Measurements from ENCODE around the gene CCDC33.

Gene CCDC33

DNA sequence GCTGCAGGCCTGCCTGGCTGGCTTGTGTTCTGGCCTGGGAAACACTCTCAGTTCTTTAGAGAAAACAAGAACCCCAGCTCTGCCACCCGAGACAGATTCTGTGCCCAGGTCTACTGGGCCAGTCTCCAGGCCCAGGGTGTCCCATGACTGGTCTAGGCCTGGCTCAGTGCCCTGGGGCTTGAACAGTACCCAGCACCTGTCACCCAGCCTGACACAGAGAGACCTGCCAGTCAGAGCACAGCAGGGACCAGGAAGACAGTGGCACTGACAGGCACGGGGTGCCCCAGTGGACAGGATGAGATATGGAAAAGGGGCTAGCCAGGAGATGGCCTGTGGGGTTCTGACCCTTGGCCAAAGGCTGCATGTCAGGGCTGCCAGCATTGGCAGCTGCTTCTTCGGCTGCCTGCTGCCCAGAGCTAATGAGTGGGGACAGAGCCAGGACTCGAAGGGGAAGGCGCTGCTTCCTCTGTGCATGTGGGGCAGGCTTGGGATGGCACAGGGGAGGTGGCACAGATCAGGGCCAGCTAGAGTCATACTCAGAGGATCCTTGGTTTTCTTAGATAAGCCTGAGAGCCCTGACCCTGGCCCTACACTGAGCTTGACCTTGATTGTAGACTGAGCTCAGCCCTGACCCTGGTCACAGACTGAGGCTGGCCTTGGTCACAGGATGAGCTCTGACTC lies 15.1 kb downstream of the CCDC33 start:
- no peak for DNase-seq (ENCODE audit: low read depth)
- TF ChIP-seq, protein P1, sequence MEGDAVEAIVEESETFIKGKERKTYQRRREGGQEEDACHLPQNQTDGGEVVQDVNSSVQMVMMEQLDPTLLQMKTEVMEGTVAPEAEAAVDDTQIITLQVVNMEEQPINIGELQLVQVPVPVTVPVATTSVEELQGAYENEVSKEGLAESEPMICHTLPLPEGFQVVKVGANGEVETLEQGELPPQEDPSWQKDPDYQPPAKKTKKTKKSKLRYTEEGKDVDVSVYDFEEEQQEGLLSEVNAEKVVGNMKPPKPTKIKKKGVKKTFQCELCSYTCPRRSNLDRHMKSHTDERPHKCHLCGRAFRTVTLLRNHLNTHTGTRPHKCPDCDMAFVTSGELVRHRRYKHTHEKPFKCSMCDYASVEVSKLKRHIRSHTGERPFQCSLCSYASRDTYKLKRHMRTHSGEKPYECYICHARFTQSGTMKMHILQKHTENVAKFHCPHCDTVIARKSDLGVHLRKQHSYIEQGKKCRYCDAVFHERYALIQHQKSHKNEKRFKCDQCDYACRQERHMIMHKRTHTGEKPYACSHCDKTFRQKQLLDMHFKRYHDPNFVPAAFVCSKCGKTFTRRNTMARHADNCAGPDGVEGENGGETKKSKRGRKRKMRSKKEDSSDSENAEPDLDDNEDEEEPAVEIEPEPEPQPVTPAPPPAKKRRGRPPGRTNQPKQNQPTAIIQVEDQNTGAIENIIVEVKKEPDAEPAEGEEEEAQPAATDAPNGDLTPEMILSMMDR (conservative IDR thresholded peaks at IDR 0.05; ENCODE audit: low read depth, low read length) = no peak
- H3K4me3 ChIP-seq (ENCODE audit: low read depth, low read length) = no peak overlapping the region

DNA sequence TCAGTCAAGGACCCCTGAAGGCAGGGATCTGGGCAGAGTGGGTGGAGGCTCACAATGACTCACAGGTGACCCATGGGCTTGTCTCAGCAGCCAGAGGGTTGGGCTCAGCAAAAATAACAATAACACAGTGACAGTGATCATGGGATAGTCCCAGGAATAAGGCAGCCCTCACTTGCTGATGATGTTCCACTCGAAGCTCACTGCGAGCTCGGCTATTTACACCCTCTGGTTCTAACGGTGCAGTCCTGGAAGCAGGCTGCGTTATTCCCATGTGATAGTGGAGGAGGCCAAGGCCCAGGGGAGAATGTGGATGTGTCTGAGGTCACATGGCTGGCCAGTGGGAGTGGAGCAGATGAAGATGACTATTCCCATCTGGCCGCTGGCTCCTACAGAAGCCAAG lies 16.2 kb downstream of the CCDC33 start:
- no peak overlapping the region for H3K4me3 ChIP-seq (ENCODE audit: low read depth, low read length)
- peak; percentile 34 for DNase-seq (ENCODE audit: low read depth)
- TF ChIP-seq, protein P1 (conservative IDR thresholded peaks at IDR 0.05; ENCODE audit: low read depth, low read length) = no peak

DNA sequence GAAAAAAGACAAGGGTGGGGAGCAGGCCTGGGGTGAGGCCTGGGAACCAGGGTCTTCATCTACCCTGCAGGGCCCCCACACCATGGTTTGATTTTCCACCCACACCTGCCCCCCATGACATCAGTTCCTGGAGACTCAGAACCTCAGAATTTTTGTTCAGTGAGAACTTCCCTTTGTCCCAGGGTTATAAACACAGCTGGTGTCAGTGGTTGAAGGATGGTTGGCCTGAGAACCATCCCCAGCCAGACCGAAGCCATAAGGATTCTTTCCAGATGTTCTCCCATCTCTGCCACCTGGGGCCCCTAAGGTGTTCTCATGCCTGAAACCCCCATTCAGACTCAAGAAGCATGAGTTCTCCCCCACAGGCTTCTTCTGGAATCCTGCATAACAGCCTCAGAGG lies 16.6 kb downstream of the CCDC33 start:
- TF ChIP-seq, protein P1 (conservative IDR thresholded peaks at IDR 0.05; ENCODE audit: low read depth, low read length) = no peak
- DNase-seq (ENCODE audit: low read depth) = peak; percentile 18

DNA sequence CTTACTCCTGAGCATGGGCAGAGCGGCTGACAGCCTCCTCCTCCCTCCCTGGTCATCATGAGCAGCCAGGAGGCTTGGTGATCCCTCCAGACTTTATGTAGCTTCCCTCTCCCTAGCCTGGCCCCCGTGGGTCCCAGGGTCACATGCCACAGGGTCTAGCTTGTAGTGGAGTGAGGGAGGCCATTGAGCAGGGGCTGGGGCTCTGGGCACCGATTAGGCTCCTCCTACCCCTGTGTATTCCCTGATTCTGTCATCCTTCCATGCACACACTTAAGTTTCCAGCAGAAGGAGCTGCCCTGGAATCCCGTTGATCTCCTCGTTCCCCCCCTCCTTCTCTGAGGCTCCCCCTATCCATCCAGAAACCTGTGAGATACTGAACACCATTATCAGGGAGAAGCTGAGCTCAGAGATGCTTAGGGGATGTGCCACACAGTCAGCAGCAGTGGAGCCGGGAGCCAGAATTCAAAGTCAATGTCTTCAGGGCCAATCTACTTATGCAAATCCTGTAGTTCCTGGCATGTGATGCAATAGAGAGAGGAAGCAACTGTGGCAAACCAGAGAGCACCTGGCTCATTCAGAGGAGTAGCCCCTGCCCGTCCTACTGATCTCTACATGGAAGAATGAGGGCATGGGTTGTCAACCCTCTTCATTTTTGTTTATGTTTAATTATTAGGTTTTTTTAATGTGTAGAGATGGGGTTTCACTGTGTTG lies 17.2 kb downstream of the CCDC33 start:
- DNase-seq (ENCODE audit: low read depth) = no peak
- TF ChIP-seq, protein P1 (conservative IDR thresholded peaks at IDR 0.05; ENCODE audit: low read depth, low read length) = peak; percentile 7
- no peak overlapping the region for H3K4me3 ChIP-seq (ENCODE audit: low read depth, low read length)

More for the DNA sequence above, 16.6 kb downstream of the CCDC33 start:
- no peak overlapping the region for H3K4me3 ChIP-seq (ENCODE audit: low read depth, low read length)

DNA sequence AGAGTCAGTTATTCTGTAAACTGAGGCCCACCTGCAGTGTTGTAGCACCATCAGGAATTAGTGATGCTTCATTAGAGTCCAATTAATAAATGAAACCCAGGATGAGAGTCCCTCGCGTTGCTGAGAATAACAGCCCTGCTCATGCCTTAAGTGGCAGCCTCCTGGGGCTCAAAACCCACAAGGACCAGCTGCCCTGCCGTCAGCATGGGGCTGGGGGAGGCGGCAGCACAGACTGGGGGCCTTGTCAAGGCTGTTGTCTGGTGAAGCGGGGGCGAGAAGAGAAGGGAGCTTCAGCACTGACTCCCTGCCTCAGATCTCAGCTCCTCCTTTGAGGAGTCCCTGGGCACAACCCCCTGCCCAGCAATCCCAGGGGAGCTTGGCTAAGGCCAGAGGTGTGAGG lies 21.0 kb downstream of the CCDC33 start:
- TF ChIP-seq, protein P1 (conservative IDR thresholded peaks at IDR 0.05; ENCODE audit: low read depth, low read length) = no peak

DNA sequence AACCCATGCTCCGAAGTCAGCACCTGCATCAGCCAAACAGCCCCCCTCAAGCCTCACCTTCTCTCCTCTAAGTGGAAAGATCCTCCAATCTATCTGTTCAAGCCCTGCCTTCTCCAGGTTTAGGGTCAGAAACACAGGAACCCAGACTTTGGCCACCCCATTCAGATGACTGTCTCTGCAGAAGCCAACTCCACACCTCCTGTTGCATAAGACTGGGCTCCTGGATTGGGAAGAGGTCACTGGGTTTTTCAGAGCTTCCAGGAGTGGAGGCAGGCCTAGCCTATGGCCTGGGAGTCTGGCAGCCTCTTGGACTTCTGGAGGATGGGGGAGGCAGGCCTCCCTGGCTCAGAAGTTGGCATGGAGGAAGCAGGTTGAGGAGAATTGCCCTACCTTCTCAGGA lies 21.5 kb downstream of the CCDC33 start:
- TF ChIP-seq, protein P1 (conservative IDR thresholded peaks at IDR 0.05; ENCODE audit: low read depth, low read length) = no peak
- DNase-seq (ENCODE audit: low read depth) = no peak
- H3K4me3 ChIP-seq (ENCODE audit: low read depth, low read length) = no peak overlapping the region

More for the DNA sequence above, 21.0 kb downstream of the CCDC33 start:
- no peak for DNase-seq (ENCODE audit: low read depth)
- no peak overlapping the region for H3K4me3 ChIP-seq (ENCODE audit: low read depth, low read length)
